ENCODE results near the gene NUBP2.

Gene NUBP2

GRCh38 chr16:1782408-1783264, at the start of gene NUBP2, which contains the start of gene SPSB3:
TSS of gene NUBP2 (plus strand) at chr16:1782960. CDS start at chr16:1783021, 61 bp downstream.
TSS of gene SPSB3 (minus strand) at chr16:1782571. CDS start at chr16:1781483, 1,088 bp downstream.
- peak; percentile 99 for DNase-seq

GRCh38 chr16:1734123-1734522, 48.6 kb upstream of the NUBP2 start:
- DNase-seq, result no peak

GRCh38 chr16:1734816-1735215, 47.9 kb upstream of the NUBP2 start:
- DNase-seq, result no peak

GRCh38 chr16:1740234-1740633, 42.5 kb upstream of the NUBP2 start:
- no peak for DNase-seq

GRCh38 chr16:1740781-1741490, 41.8 kb upstream of the NUBP2 start:
- no peak for DNase-seq

GRCh38 chr16:1741553-1742165, 41.1 kb upstream of the NUBP2 start:
- no peak for DNase-seq

- no peak for DNase-seq
Observed at GRCh38 chr16:1743376-1744337, 39.1 kb upstream of the NUBP2 start.

- no peak for DNase-seq
Observed at GRCh38 chr16:1744338-1744840, 38.4 kb upstream of the NUBP2 start.

GRCh38 chr16:1745181-1745899, 37.4 kb upstream of the NUBP2 start:
- DNase-seq, result no peak

GRCh38 chr16:1745900-1746692, 36.7 kb upstream of the NUBP2 start:
- DNase-seq, result no peak

GRCh38 chr16:1746693-1747195, 36.0 kb upstream of the NUBP2 start:
- no peak for DNase-seq

GRCh38 chr16:1747934-1748333, 34.8 kb upstream of the NUBP2 start:
- DNase-seq, result no peak

GRCh38 chr16:1749152-1750117, 33.3 kb upstream of the NUBP2 start:
- DNase-seq, result no peak

GRCh38 chr16:1751946-1752345, 30.8 kb upstream of the NUBP2 start:
- DNase-seq, result no peak

- DNase-seq, result no peak
Observed at GRCh38 chr16:1752853-1753252, 29.9 kb upstream of the NUBP2 start.

- DNase-seq, result no peak
Observed at GRCh38 chr16:1754204-1754603, 28.6 kb upstream of the NUBP2 start.

GRCh38 chr16:1757714-1758461, 24.9 kb upstream of the NUBP2 start:
- no peak for DNase-seq

- DNase-seq, result no peak
Observed at GRCh38 chr16:1758923-1759322, 23.8 kb upstream of the NUBP2 start.
